Activated CD8-positive, alpha-beta memory T cell treated with anti-CD3 and anti-CD28 coated beads for 1 hour (primary cell): ENCODE data around the gene MYO5B.

Experiments used
- DNase-seq, 2 donors: peaks; one replicate each; pipeline ENCODE4 v3.0.0-alpha.2; 2020; ENCODE audit warnings: low read depth in 1 of 2; ENCODE audit errors: extremely low read depth in 1 of 2

MYO5B gene

DNA sequence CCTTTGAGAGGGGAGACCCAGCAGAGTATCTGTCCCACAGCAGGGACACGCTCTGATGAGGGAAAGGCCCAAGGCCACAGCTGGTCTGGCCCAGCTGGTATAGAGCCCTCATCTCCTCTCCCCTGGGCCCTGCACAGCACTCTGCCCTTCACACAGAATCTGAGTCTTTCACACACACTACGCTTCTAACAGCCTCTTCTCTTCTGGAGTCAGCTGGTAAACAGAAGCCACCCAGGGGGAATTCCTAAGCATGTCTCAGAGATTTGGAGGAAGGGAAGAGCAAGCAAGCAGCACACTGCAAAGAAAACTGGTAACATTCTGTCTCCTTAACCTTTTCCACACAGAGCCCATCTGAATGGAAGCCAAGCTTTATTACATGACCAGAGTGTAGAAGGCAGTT lies 260.5 kb downstream of the MYO5B start:
- DNase-seq: no peak

DNA sequence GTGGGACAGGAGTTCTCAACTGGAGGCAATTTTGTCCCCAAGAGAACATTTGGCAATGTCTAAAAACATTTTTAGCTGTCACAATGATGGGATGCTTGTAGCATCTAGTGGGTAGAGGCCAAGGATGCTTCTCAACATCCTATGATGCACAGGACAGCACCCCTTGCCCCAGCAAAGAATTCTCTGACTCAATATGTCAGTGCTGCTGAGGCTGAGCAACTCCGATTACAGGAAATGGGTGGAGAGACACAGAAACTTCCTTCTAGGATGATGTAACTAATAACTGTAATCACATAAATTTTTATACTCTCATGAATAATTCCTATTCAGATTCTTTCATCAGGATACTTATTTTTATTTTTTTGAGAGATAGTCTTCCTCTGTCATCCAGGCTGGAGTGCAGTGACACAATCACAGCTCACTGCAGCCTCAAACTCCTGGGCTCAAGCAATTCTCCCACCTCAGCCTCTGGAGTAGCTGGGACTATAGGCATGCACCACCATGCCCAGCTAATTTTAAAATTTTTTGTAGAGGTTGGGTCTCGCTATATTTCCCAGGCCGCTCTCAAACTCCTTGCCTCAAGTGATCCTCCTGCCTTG lies 261.3 kb downstream of the MYO5B start:
- DNase-seq: no peak

DNA sequence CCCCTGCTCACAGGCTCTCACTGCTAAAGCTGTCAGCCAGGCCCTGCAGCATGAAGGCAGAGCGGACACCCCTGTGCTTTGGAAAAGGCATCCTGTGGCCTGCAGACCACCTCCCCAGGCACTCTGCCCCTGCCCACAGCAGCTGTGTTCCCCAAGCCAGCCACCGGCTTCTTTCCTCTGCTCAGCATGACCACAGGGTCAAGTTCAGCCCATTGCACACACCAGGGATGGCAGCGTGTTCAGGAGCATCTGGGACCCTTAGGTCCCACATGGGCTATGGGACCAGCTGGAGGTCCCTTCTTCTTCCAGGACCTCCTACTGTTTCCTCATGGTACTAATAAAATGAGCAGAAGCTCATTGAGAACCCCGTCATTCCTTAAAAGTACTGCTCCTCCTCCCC lies 263.2 kb downstream of the MYO5B start:
- DNase-seq: no peak

DNA sequence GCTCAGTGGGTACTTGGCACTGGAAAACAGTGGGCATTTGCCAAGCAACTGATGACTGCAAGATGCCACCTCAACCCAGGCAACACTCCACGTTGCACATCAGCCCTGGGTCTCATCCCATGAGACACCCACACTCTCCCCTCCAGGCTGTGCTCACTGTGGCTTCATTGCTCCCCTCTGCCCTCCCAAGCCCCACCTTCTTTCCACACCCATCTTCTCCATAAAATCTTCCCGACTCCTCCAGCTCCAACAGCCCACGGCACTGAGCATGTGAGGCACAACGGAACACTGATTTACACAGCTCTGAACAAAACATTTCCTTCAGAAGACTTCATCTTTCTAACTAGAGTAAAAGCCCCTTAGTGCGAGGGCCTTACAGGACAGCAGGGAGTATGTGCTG lies 263.8 kb downstream of the MYO5B start:
- no peak for DNase-seq

DNA sequence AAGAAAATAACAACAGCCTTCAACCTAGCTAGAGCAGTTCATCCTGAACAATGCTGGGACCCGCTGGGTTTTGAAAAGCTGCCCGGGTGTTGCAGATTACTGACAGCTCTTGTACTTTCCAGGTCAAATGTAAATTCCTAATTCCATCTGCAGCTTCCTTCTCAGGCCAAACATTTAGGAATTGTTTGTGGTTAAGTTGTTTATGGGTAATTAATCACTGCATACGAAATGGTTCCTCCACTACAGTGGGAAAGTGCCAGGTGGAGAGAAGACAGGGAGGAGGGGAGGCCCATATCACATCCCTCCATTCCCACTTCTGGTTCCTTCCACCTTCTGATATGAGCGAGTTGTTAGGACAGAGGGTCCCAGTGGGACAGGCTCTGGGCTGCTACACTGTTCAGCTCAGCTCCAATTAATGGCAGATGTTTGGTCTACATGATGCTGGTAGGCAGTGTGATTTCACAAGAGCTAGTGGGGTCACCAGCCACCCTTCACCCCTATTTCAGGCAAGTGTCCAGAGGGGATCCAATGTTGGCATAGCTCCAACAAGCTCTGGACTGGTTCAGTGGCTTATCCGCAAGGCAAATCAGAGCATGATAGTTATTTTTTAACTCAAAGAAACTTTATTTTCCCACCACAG lies 268.7 kb downstream of the MYO5B start:
- no peak for DNase-seq

DNA sequence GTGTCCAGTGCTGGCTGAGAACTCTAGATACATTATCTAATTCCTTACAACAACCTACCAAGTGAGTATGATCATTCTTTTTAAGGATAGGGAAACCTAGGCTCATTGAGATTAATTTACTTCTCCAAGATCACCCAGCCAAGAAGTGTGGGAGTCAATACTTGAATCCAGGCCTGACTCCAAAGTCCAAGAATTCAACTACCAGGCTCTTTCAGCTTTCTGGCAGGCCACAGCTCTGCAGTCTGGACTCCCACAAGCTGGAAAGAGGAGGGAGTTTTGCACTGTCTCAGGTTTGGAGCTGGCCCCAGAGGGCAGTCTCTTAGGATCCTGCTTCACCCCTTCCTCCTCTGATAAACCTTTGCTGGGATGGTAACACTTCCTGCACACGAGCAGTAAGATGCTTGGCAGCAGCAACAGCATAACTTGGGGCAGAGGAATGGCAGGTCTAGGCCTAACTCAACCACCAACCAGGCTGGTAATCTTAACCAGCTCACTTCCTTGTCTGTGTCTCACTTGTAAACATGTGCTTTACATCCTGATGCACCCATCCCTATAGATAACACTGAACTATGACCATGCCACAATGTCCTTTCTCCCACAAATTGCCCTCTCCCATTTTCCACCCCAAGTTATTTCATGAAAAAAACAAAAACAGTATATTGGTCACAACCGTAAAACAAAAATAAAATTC lies 270.5 kb downstream of the MYO5B start:
- no peak for DNase-seq

DNA sequence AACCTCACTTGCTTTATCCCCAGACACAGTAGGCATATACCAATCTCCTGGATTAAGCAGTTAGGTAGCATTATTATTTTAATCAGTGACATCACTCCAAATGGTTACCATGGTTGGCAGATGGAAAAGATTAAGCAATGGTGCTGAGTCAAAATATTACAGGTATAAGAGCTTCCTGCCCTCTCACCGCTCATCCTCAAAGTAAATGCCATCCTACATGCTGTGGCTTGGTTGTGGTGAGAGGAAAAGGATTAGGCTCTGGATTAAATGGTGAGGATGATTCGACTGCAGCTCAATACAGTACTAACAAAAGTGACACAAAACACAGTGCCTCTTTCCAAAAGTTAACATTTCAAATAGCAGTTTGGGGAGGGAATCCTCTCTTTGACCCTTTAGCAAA lies 272.7 kb downstream of the MYO5B start:
- DNase-seq: no peak

DNA sequence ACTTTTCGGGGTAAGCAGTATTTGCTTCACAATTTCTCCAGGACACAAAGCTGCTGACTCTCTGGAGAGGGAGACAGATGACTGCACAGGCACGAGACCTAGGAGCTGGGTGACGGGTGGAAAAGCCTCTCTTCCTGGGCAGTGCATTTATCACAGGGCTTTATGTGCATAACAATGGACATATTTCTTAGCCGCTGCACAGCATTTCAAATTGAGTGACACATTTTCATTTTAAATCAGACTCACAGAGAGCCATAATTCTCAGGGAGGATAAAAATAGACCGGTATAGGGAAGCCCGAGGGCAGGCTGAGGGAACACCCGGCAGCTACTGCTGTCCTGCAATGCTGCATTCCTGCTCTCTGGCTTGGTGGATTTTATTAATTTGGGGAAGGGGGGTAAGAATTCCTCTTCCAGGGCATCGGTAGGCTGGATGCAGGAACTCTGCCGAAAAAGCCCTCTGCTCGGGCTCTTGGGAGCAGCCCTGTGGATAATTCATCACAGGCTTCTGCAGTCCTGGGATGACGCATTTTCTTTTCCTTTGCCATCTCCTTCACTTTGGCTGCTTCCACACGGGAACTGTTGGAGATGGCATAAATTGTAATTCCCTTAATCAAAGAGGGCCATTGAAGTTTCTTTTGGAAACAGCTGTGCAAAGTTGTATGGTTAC lies 273.5 kb downstream of the MYO5B start:
- DNase-seq: no peak

DNA sequence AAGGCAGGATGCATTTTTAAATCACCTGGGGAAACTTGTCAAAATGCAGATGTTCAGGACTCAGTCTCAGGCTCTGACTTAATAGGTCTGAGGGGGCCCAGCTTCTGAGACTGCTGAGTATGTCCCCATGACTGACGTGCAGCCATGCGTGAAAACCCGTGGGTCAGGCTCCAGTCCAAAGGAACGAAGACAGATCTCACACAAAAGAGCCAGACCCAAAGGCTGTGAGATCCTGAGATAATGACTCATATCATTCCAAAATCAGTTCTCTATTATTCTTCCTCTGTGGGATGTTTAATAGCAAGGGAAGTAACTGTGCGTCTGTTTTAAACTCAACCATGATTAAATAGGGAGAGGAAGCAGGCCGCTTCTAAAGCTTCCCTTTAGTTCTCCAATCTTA lies 274.2 kb downstream of the MYO5B start:
- no peak for DNase-seq

DNA sequence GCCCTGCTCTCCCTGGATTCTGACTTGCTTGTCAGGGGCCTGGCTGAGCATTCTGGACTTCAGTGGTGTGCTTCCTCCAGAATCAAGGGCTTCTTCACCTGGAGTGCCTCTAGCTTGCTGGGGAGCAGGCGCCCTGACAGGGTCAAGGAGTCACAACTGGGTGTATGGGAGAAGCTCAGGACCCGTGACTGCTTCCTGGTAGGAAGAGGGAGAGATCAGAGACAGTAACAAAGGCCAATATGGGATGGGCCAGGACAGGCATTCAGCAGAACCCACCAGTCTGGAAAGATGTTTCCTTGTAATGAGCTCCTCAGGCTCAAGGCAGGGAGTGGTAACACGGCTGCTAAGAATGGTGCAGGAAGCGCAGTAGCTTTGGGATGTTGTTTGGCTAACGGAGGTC lies 277.2 kb downstream of the MYO5B start:
- no peak for DNase-seq

DNA sequence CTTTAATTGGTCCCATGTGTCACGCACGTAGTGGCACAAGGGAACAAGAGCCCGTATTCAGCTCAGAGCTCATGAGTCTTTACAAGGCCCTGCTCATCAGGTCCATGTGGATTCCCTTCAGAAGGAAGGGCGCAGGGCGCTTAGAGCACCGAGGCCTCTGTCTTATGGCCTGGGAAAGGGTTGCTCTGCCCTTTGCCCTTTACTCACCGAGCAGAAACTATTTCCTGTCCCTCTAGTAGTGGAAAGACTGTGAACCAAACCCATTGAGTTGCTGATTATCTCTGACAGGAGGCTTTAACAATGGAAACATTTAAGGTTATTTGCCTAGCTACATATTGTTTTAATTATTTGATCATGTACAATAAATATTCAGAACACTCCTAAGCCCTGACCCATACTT lies 279.6 kb downstream of the MYO5B start:
- DNase-seq: no peak

DNA sequence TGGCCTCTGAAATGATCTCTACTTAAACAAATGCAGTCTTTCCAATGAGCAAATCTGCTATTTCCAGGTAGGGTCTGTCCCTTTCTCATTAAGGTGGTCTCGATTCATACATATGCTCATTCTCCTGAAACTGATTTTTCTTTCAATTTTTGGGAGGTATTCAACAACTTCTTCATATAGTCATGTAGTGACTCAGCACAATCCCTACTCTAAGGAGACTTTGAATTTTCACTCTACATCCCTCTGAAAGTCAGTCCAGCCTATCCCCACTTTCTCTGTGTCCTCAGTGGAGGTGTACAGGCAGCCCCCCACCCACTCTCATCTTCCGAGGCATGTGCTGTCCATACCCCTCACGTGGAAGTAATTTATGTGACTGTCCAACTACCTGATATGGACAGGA lies 281.7 kb downstream of the MYO5B start:
- DNase-seq: no peak

DNA sequence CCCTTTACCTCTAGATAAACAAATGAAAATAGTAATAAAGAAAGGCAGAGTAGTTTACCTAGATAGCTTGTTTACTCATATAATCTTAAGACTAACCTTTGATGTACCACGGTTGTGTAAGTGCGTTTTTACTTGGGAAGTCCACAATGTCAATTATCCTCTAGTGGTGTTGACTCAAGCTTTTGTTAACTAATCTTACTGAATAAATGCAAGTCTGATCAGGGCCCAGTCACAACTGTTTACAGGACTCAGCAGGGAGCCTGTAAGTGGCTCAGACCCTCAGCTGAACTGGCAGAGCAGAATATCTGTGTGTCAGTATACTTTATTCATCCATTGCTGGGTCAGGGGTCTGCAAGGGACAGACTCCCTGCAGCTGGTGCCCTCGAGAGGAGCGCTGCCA lies 283.5 kb downstream of the MYO5B start:
- no peak for DNase-seq

DNA sequence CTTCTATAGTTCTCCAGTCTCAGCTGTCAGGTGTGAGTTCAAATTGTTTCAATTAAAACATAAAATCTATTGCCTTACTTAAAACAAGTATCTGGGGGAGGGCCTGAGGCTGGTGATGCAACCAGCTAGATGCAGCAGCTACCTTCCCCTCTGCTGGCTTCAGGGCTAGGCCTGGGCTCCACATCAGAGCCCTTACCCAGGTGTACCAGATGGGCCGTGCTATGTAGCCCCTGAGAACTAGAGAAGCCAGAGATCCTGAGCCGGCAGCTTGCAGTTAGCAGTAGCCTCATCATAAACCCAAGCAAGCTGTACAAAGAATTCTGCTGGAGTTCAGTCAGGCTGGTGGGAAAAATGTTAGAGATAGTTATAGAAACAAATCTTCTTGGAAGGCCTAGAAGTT lies 284.0 kb downstream of the MYO5B start:
- DNase-seq: no peak

DNA sequence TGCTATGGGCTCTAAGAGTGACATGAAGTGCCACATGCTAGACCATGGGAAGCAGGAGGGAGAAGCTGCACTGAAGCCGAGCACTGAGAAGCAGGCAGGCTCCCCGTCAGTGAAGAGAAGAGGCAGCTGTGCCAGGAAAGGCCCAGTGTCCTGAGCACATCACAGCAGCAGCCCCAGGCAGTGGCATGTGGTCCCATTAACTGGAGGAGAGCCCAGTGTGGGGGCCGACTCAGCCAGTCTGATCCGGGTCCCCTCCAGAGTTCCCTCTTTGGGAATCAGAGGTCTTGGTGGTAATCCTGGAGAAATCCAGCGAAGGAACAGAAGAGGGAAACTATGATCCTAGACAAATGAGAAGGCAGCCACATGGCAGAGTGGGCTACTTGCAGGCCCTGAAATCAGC lies 284.9 kb downstream of the MYO5B start:
- DNase-seq: no peak

DNA sequence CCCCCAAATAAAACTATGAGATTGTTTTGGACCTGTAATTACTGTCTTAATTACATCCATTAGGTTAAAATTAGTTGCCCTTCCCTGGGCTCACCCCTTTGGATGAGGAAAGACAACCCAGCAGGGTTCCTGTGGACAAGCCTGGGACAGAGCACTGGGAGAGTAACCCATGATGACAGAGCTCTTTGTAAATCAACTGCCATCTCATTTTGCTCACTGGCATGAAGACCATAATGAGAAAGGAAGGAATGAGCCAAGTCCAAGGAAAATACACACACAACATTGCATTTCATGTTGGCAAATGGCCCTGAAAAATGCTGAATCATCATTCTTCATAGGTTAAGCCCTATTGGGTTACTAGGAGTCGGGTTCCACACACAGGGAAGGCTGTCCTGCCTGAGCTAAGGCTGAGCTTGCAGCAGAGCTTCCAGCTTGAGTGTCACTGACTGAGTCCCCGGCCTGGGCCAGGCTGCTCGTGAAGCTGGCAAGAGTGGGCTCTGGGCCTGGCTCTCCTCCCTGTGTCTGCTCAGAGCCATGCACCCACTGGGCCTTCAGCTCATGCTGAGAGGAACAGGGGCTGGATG lies 287.5 kb downstream of the MYO5B start:
- DNase-seq: no peak

DNA sequence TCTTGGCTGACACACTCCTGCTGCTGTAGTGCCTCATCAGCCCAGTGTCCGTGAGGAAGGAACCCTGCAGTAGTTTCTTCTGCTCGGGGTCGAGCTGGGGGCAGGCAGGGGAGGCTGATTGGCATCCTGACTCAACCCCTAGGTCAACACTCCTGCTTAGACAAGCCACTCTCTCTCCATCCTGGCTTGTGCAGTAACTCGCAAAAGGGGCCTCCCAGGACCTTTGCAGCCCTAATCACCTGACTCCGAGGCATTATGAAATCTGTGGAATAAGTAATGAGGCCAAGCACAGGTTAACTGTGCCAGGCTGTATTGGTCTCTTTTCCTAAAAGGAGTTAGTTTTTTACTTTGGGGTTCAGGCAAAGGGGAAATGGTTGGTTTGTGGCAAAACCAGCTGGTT lies 289.2 kb downstream of the MYO5B start:
- no peak for DNase-seq

DNA sequence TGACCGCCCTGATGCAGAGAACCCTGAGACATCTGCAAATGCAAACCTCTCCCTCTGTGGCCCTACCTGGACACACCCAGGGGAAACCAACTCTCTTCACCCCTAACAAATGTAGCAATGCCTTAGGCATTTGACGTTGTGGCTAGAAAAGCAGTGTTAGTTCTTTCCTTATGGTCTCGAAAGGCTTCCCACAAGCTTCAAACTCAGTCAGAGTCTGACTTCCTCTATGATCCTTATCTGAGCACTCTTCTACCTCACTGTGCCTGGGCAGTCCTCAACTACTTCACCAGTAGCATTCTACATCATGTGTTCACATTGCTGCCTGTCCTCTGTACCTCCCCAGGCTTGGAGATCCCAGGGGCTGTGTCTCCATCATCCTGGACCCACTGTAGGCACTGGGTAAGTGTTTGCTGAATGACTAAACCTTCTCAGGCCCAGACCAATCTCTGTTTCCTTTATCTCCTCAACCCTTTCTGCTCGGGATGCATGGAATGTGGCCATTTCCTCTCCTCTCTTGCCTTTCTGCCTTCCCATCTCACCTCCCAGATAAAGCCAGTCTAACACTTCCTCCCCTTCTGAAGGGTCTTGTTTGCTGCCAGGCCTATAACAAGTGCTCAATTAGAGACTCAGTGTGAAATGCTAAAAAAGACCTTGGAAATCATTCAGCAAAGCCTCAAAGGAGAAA lies 289.9 kb downstream of the MYO5B start:
- DNase-seq: no peak

DNA sequence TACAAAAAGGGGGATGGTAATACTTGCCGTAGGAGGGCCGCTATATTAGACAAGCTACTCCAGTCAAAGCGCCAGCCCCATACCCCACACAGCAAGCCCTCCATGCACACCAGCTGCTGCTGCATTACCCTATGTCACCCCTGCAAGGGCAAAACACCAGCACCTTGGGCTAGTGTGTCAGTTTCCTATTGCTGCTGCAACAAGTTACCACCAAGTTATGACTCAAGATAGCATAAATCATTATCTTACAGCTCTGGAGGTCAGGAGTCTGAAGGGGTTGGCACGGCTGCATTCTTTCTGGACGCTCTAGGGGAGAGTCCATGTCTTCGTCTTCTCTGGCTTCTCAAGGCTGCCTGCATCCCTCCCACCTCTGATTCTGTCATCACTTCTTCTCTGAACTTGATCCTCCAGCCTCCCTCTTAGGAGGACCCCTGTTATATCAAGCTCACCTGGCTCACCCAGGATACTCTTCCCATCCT lies 293.0 kb downstream of the MYO5B start:
- DNase-seq: no peak

DNA sequence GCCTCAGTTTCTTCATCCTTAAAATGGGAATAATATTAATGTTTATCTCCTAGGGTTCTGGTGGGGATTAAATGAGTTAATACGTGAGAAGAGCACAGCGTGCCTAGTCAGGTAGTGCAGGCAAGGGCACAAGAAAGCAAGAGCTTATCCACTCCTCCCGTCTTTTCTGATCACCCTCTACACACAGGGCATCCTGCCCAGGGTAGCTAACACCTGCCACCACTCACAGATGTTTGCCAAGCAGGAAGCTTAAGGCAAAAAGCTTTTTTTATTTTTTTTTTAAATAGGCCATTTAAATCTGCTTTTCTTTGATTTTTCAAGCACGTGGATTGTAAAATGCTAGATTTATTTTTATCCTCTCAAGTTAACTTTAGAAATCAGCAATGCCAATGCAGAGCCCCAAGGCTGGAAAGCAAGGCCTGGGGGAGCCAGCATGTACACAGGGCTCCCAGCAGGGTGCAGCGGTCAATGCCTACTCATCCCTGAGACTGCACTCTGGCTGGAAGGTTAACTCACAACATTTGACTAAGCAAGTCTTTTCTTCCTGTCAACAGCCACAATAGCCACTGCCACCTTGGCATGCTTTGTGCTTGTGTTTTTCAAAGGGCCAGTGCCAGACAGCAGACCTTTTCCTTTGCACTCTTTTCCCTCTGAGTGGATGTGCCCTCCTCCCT lies 295.2 kb downstream of the MYO5B start:
- DNase-seq: no peak
